Measurements from ENCODE around the gene SART1. TPM values are rescaled to one million over a fixed set of nuclear protein-coding genes. Genes with fewer than 3 reads are reported as not detected.

The SART1 gene
- total RNA-seq, 1 experiment from 2014 or later, result 240 TPM

DNA sequence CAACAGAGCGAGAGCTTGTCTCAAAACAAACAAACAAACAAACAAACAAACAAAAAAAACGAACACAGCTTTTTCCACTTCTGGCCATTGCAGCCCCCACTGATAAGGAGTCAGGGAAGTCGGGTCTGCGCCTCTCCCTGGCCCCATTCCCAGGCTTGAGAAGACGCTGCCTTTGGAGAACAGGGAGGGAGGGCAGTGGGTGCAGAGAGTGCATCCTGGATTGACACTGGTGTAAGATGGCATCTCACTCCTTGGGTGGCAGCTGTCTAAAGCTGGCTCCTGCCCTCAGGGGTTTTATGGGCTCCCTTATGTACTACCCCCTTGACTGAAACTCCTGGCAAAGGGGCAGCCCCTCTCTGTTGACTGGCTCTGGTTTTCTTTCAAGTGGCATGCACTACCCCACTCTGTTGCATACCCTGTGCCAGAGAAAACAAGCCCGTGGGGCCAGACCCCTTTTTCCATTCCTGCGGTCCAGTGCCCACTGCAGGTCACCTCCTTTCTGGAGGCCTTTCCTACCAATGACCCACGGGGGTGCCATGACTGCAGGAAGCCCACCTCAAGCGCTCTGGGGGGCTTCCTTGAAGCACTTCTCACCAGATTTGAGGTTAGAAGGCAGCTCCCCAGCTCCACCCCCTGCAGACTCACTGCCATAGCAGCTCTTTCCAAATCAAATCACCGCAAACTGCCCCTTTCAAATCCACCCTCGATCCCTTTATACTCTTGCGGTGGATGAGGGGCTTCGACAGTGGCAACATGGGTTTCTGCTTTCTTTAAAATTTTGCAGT is 29.6 kb upstream of the SART1 start:
- CTCF ChIA-PET, result interaction anchor here (0.6 to 1.5 kb wide), 3 partner anchors 44 to 85 kb away, joined by 3 to 14 read pairs (median 4); partner anchors contain the start of gene FIBP
- no peak overlapping the region for H3K4me2 ChIP-seq (ENCODE audit: low read length)
- no peaks in the 10 kb centered on the region for H3K4me1 ChIP-seq (ENCODE audit: insufficient read depth, low read length)
- no peaks in the 10 kb centered on the region for H4K20me1 ChIP-seq (ENCODE audit: low read length)
- H3F3A ChIP-seq (ENCODE audit: low read length, unreplicated experiment), result no peaks in the 10 kb centered on the region
- H3K9me3 ChIP-seq (ENCODE audit: low read length), result no peaks in the 10 kb centered on the region
- DNase-seq, result no peak
- intact Hi-C loops (cut with micrococcal nuclease), result no loop called here
- H3K79me2 ChIP-seq (ENCODE audit: low read length), result no peaks in the 10 kb centered on the region
- no peak overlapping the region for H2AFZ ChIP-seq (ENCODE audit: low read length)
- no peaks in the 10 kb centered on the region for H3K9me2 ChIP-seq (replicated peaks; ENCODE audit: low read length)
- POLR2A ChIA-PET (ENCODE audit: unreplicated experiment), result interaction anchor here (0.5 kb wide), 1 partner anchor 41 kb away, joined by 3 read pairs; no protein-coding TSS in a partner anchor
- H3K27me3 ChIP-seq (ENCODE audit: low read length), result no peaks in the 10 kb centered on the region
- H3K36me3 ChIP-seq (ENCODE audit: low read depth, low read length), result no peaks in the 10 kb centered on the region
- ATAC-seq, result peak; percentile 27
- no TSS peak for BruUV-seq (replicated peaks)
- no peak overlapping the region for H3K27ac ChIP-seq (ENCODE audit: low read length)
- TF ChIP-seq EZH2phosphoT487 (IDR thresholded peaks at IDR 0.05; ENCODE audit: borderline replicate concordance, low read length) (no peak), CTCF (conservative IDR thresholded peaks at IDR 0.05; ENCODE audit: low read depth, low read length) (no peak), EZH2 (IDR thresholded peaks at IDR 0.05; ENCODE audit: low read length, unreplicated experiment) (no peak)
- H3K4me3 ChIP-seq (ENCODE audit: low read length), result no peak overlapping the region
- no peak overlapping the region for H3K9ac ChIP-seq (ENCODE audit: low read length)

DNA sequence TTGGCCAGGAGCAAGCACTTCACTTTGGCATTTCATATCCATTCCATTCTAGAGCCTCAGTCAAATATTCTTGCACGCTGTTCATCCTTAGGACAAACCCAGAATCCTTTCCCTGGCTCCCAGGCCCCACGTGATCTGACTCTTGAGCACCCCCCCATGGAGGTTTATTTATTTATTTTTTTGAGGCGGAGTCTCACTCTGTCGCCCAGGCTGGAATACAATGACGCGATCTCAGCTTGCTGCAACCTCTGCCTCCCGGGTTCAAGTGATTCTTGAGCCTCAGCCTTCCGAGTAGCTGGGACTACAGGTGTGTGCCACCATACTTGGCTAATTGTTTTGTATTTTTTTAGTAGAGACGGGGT is 29.0 kb upstream of the SART1 start:
- Histone ChIP-seq H3K79me2 (ENCODE audit: low read length) (no peaks in the 10 kb centered on the region), H2AFZ (ENCODE audit: low read length) (no peak overlapping the region), H3K36me3 (ENCODE audit: low read depth, low read length) (no peaks in the 10 kb centered on the region), H4K20me1 (ENCODE audit: low read length) (no peaks in the 10 kb centered on the region), H3K9ac (ENCODE audit: low read length) (no peak overlapping the region), H3K27ac (ENCODE audit: low read length) (no peak overlapping the region), H3K27me3 (ENCODE audit: low read length) (no peaks in the 10 kb centered on the region), H3K9me3 (ENCODE audit: low read length) (no peaks in the 10 kb centered on the region), H3K4me3 (ENCODE audit: low read length) (no peak overlapping the region), H3K4me2 (ENCODE audit: low read length) (no peak overlapping the region), H3K9me2 (replicated peaks; ENCODE audit: low read length) (no peaks in the 10 kb centered on the region), H3F3A (ENCODE audit: low read length, unreplicated experiment) (no peaks in the 10 kb centered on the region), H3K4me1 (ENCODE audit: insufficient read depth, low read length) (no peaks in the 10 kb centered on the region)
- ATAC-seq (no peak), DNase-seq (peak; percentile 42)
- no peak for TF ChIP-seq EZH2phosphoT487 (IDR thresholded peaks at IDR 0.05; ENCODE audit: borderline replicate concordance, low read length)
- TF ChIP-seq EZH2 (IDR thresholded peaks at IDR 0.05; ENCODE audit: low read length, unreplicated experiment), result no peak
- TF ChIP-seq CTCF (conservative IDR thresholded peaks at IDR 0.05; ENCODE audit: low read depth, low read length), result no peak; the same call in 1 of the 2 replicates
- CTCF ChIA-PET, result interaction anchor here (0.7 to 1.5 kb wide), 2 partner anchors 45 to 48 kb away, joined by 3 to 14 read pairs; partner anchors contain the start of gene FIBP
- intact Hi-C loops (cut with micrococcal nuclease), result no loop called here
- POLR2A ChIA-PET (ENCODE audit: unreplicated experiment), result no interaction called here
- no TSS peak for BruUV-seq (replicated peaks)

GRCh38 chr11:65934014-65934413 is 27.5 kb upstream of the SART1 start:
- Histone ChIP-seq H2AFZ (ENCODE audit: low read length) (no peak overlapping the region), H3K9ac (ENCODE audit: low read length) (no peak overlapping the region), H3K36me3 (ENCODE audit: low read depth, low read length) (no peaks in the 10 kb centered on the region), H3K27me3 (ENCODE audit: low read length) (no peaks in the 10 kb centered on the region), H3K79me2 (ENCODE audit: low read length) (no peaks in the 10 kb centered on the region), H3K4me3 (ENCODE audit: low read length) (no peak overlapping the region), H4K20me1 (ENCODE audit: low read length) (no peaks in the 10 kb centered on the region), H3K27ac (ENCODE audit: low read length) (no peak overlapping the region), H3K4me2 (ENCODE audit: low read length) (no peak overlapping the region), H3K4me1 (ENCODE audit: insufficient read depth, low read length) (no peaks in the 10 kb centered on the region), H3F3A (ENCODE audit: low read length, unreplicated experiment) (no peaks in the 10 kb centered on the region), H3K9me2 (replicated peaks; ENCODE audit: low read length) (no peaks in the 10 kb centered on the region), H3K9me3 (ENCODE audit: low read length) (no peaks in the 10 kb centered on the region)
- intact Hi-C loops (cut with micrococcal nuclease), result no loop called here
- ATAC-seq, result no peak
- no peak for DNase-seq
- POLR2A ChIA-PET (ENCODE audit: unreplicated experiment), result no interaction called here
- BruUV-seq (replicated peaks), result no TSS peak
- CTCF ChIA-PET, result interaction anchor here (0.5 kb wide), 1 partner anchor 46 kb away, joined by 7 read pairs; the partner anchor contains the start of gene FIBP
- no peak for TF ChIP-seq EZH2 (IDR thresholded peaks at IDR 0.05; ENCODE audit: low read length, unreplicated experiment)
- TF ChIP-seq EZH2phosphoT487 (IDR thresholded peaks at IDR 0.05; ENCODE audit: borderline replicate concordance, low read length), result no peak
- no peak for TF ChIP-seq CTCF (conservative IDR thresholded peaks at IDR 0.05; ENCODE audit: low read depth, low read length)
